ENCODE measurements around the gene CAV3.

The CAV3 gene

DNA sequence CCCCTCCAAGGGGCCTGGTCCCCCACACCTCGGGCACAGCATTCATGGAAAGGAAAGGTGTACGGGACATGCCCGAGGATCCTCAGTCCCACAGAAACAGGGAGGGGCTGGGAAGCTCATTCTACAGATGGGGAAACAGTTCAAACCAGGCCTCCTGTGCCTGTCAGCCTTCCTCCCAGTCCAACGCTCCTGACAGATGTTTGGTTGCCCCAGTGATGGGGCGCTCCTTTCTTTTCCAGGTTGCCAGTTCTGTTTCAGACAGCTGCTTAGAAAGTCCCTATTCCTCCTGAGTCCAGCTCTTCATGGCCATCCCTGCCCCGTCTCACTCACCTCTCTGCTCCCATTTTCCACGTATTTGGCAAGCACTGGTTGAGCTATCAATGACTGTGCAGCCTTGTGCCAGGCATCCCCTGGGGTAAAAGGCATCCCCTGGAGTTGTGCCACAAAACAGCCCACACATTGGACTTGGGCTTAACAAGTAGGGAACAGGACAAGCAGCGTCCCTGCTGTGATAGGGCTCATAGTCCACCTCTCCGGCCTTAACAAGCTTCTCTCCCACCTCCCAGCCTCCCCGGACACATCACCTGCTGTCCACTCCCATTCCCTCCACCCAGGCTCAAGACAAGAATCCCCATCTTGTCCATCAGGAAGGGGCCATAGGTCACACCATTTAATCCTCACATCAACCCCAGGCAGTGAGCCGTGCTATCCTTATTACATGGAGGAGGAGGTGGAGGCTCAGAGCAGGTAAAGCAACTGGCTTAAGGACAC lies 29.2 kb downstream of the CAV3 start:
- no peak for DNase-seq

DNA sequence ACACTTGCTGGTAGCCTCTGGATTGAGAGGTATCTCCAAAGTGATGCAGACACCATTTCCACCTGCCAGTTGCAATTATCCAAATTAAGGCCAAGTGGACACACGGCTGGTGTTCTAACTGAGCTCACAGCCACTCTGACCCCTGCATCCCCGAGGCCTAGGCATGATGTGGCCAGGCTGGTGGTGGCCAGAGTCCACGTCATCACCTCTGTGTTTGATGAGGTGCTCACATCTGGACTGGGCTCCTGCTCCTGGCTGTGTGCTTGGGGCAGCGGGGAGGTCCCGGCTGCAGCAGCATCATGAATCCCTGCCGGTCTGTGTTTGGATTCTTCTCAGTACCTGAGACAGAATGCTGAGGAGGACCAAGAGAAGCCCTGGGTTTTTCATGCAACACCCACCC lies 30.9 kb downstream of the CAV3 start:
- no peak for DNase-seq

DNA sequence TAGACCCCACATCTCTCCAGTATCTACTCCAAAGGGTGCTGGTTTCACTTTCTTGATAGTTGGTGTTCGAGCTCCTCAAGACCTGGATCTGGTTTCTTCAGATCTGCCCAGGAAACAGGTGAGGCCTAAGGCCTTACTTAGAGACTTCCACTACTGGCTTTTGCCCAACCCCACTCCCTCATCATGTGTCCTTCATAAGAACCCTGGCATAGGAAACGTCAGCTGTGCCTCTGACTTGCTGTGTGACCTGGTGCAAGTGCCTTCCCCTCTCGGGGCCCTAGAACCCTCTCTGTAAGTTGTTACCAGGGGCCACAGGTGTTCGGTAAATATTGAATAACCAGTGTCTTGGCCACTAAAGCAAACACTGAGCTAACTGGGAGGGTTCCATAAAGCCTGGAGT lies 31.9 kb downstream of the CAV3 start:
- no peak for DNase-seq

DNA sequence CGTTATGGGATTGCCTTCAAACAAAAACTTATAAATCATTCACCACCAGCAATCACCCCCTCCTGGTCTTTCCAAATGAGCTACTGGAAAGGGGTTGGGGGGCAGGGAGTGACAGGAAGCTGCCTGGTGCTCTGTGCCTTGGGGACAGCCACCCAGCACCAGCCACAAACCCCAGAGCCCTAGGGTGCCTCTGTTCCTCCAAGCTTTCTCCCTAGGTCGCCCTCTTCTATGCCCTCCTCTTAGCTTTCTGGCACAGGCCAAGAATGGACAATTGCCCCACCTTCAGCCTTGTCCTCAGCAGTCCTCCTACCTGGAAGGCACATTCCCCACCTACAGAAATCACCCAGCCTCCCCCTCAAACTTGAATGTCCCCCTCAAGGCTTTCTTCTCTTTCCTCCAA lies 32.5 kb downstream of the CAV3 start:
- no peak for DNase-seq

DNA sequence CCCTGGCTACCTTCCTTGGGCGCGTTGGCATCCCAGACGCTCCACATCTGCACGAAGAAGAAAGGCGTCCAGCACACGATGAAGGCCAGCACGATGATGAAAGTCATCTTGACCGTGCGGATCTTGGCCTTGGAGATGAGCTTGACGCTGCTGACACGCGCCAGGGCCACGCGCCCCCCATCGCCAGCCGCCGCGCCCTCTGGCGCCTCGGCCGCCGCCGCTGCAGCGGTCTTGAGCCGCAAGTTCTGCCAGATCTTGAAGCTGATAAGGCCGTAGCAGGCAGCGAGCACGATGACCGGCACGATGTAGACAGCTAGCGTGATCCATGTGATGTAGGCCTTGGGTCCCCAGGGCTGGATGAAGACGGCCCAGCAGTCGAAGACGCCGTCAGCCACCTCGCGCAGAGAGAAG lies 33.7 kb downstream of the CAV3 start:
- DNase-seq, result no peak

GRCh38 chr3:8767667-8768363 lies 34.2 kb downstream of the CAV3 start:
- DNase-seq, result no peak

- DNase-seq, result no peak
Observed at GRCh38 chr3:8768364-8769087, 34.9 kb downstream of the CAV3 start.

- DNase-seq, result peak; percentile 18
Observed at GRCh38 chr3:8769088-8769822, 35.7 kb downstream of the CAV3 start, which contains the start of gene OXTR. TSS of gene OXTR (minus strand) at chr3:8769613. CDS start at chr3:8768187, 1,426 bp downstream.

- DNase-seq, result no peak
Observed at GRCh38 chr3:8773941-8774542, 40.4 kb downstream of the CAV3 start.

DNA sequence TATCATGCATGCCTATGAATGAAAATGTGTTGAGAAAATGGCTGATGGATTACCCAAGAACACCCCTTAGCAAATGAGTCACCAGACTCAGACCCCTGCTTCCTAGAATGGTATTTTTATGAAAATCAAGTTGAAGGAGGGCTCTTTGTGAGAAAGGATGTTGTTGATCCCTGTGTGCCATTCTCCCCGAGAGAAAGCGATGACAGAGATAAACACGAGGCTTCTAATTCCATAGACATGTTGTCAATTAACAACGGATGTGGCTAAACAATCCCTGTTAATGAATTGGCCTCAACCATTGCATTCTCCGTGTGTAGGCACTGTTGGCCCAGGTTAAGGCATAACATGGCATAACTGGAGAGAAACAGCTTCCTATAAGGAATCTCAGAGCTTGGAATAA lies 41.6 kb downstream of the CAV3 start:
- DNase-seq, result no peak

DNA sequence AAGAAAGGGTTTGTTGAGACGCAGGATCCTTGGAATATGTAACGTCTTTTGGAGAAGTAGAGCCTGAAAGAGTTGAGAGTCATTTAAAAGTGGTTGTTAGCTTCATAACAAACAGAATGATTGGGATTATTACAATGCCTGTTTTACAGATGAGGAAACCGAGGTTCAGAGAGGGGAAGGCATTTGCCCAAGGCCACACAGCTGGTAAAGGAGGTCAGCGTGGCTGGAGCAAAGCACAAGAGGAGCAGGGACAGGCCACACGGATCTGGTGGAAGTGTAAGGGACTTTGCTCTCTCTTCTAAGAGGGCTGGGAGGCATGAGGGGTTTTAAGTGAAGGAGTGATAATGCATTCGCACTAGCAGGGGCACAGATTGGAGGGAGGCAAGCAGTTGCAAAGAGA lies 42.0 kb downstream of the CAV3 start:
- no peak for DNase-seq

- no peak for DNase-seq
Observed at GRCh38 chr3:8776406-8776805, 42.8 kb downstream of the CAV3 start.

GRCh38 chr3:8777201-8777977 lies 43.8 kb downstream of the CAV3 start:
- no peak for DNase-seq

GRCh38 chr3:8777978-8778267 lies 44.3 kb downstream of the CAV3 start:
- DNase-seq, result no peak

DNA sequence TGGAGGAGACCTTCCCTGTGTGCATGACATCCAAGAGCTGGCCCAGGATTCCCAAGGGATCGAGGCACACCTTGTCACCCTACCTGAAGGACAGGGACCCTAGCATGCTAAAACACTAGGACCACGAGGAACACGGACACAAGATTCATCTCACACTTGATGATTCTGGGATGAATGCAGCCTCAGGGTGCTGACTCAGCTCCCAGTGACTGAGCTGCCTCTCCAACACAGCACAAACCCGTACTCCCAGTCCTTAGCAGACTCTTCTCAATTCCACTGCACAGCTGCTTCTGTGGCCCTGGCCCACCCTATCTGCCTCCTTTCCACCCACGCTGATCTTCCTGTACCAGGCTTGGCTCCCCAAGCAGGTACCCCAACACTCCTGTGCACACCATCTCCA lies 44.9 kb downstream of the CAV3 start:
- DNase-seq, result no peak

DNA sequence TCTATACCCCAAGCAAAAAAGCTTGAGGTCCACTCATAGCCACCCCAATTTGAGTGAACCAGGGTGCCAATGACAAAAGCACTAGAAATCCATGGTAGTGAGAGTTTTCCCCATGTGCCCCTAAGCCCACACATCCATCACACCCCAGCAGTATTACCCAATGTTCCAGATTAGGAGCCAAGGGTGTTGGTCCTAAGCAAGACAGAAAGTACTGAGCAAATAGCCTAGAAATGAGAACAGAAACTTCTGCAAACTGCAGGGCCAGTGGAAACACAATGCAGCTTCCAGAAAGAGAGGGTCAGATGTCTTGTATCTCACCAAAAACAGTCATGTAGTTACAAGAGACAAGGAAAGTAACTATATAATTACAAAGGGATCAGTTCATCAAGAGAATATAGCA lies 46.7 kb downstream of the CAV3 start:
- DNase-seq, result no peak

- no peak for DNase-seq
Observed at GRCh38 chr3:8784676-8785435, 51.3 kb downstream of the CAV3 start.

DNA sequence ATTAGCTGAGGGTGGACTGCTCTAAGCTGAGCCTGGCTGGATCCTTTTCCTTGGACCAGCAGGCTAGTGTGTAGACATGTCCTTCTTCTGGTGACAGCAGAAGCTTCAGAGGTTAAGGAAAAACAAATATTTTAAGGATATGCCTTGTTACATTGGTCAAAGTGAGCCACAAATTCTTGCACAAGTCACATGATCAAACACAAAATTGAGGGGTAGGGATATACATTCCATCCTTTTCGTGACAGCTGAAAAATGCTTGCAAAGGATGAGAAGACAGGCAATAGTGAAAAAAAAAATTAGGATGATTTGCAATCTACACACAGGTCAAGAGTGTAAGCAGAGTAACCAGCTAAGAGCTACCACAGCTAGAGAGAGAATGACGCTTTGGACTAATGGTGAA lies 56.9 kb downstream of the CAV3 start:
- no peak for DNase-seq

- DNase-seq, result no peak
Observed at GRCh38 chr3:8793242-8793641, 59.6 kb downstream of the CAV3 start.

DNA sequence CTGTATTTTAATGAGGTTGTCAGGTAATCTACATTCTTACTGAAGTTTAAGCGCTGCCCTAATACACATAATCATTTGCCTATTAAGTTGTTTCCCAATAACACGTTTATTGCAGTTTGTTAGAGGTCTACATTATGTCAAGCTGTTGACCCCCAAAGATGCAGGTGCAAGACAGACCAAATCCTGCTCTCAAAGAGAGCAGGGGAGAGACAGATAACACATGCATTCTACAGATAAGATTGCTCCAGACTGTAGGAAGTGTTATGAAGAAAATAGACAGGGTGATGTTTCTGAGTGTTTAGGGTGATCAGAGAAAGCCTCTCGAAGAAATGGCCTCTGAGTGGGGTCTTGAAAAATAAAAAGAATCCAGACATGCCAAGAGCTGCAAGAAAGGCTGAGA lies 60.6 kb downstream of the CAV3 start:
- no peak for DNase-seq
